ENCODE results near the gene EVA1B.
A peak's percentile ranks its signal among the peaks of the same experiment; 100 is the strongest.

Gene EVA1B, protein sequence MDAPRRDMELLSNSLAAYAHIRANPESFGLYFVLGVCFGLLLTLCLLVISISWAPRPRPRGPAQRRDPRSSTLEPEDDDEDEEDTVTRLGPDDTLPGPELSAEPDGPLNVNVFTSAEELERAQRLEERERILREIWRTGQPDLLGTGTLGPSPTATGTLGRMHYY

GRCh38 chr1:36323636-36324352, at the start of gene EVA1B:
Gene EVA1B, minus strand, starts transcription at chr1:36323645. Its CDS starts 608 bp downstream, at chr1:36323037.
- DNase-seq, result peak; percentile 64 to 74

DNA sequence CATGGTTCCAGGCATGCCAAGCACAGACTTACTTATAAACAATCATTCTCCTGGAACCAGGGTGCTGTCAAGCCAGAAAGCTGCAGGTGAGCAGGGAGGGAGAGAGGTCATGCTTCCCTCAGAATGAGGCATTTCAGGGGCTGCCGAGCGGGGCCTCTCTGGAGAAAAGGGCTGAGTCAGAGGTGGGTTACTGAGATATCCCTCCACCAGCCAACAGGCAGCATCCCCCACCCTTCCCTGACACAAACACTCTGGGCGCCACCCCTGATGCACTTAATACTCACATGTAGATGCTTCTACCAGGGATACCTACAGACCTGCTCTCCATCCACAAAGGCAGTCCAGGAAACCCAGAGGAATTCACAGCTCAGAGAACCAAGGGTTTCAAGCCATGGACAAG, 49.2 kb upstream of the EVA1B start:
- DNase-seq, result no peak

DNA sequence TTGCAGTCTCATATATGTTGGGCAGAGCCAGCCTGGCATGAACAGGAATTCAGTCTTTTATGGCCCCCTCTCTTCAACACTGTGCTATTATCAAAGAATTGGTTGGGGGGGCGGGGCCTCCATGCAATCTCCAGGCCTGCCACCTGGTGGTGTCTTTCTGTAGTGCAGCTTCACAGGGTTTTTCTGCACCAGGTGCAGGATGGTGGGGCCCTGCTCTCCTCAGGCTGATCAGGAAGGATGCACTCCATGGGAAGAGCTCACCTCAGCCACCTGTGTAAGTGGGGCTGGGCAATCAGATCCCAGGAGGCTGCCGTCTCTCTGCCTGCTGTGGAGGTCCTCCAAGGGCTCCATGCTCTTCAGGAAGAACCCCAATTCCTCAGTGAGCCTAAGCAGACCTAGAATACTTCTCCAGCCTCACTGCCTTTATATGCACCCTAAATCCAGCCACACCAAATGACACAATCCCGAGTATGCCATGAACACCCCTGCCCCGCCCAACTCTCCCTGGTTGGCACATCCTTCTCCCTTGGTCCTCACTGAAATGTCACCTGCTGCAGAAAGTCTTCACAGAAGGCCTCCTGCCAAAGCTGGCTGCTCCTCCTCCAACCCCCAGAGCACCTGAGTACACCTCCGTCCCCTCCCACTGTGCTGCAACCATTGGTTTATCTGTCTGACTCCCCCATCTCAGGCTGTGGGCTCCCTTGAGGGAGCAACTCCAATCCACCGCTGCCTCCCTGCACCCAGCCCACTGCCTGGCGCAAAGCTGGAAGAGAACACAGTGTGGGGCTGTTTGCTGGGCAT, 45.8 kb upstream of the EVA1B start:
- peak; percentile 90 to 92 for DNase-seq

GRCh38 chr1:36367798-36368197, 44.4 kb upstream of the EVA1B start:
- no peak for DNase-seq

DNA sequence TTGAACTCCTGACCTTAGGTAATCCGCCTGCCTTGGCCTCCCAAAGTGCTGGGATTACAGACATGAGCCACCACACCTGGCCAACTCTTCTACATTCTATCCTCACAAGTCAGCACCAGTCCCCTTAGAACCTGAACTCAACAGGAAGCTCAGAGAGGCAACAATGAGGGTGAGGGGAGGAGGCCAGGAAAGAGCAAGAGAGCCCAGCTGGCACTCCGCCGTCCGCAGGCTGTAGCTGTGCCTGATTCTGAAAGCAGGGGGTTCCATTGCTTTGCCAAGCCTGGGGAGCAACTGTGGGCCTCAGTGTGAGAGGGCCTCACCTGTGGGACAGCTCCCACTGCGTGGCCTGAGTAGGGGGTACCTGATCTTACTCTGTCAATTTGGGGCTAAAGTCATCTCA, 43.6 kb upstream of the EVA1B start:
- no peak for DNase-seq

GRCh38 chr1:36366091-36366661, 42.7 kb upstream of the EVA1B start:
- DNase-seq, result peak; percentile 40 to 48

DNA sequence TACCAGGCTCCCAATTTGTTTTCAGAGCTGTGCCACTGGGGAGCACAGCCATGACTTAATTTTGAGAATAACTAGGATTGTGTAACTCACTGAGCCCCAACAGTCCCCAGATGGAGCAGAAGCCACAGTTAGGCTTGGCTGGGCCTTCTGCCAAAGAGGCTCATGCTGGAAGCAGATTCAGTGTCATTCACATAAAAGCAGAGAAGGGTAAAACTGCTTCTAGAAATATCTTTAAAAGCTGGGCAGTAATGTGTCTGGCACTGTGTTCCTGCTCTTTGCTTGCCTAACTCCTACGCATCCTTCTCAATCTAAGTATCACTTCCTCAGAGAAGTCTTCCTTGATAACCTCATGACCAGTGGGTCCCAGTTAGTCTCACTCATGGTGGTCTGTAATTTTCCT, 41.9 kb upstream of the EVA1B start:
- DNase-seq, result no peak

DNA sequence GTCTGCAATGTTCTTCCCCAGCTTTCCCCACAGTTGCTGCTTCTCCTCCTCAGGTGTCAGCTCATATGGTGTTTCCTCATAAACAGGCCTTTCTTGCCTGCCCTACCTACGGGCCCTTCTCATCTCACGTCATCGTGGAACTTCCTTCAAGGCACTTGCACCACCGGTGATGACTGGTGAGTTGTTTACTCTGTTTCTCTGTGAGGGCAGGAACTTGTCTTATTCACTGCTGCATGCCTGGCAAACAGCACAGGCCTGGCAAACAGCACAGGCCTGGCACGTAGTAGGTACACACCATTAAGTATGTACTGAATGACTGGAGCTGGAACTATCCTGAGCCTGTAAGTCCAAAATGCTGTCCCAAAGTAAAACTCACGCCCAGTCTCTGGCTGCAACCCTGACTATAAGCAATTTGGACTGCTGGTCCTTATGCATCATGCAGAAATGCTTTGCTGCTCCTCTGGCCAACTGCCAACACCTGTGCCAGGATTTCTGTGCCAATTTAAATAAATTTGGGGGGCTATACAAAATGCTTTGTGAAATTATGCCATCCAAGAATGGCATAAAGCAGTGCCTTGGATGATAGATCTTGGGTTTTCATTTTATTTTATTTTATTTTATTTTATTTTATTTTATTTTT, 36.6 kb upstream of the EVA1B start:
- DNase-seq, result no peak

DNA sequence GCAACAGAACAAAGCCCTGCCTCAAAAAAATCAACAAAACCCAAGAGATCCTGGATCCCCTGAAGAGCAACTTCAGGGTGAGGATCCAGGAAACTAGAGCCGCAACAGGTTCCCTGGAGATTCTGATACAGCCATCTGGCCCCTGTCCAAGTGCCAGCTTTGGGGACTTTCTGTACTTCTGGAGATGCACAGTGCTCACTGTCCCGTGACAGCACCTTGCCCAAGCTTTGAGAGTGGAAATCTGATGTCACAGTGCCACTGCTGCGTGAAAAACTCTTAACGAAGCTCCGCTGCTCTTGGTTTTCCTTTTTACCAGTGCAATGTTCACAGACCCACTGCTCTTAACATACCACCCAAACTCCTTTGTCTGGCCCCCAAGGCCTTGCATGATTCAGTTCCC, 35.9 kb upstream of the EVA1B start:
- no peak for DNase-seq

DNA sequence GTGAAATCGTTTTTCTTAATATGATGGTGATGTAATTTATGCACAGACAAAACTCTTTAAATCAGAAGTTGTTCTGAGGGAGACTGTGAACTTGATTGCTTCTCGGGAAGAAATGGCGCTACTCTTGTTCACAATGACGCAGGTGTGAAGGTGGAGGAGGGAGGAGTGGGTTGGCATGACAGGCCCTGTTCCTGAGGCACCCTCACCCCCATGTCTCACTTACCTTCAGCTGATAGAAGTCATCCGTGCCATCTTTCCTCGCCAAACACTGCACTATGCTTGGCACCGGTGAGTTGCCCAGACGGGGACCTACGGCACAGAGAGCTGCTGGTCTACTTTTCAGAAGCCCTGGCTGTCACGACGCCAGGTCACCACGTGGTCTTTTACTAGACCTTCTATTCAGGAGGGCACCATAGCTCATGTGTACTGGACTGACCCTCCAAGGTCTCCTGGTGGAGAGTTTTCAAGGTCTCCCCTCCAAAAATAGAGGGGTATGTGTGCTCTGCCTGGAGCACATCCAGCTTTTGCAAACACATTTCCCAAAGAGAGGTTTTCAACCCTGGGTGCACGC, 35.2 kb upstream of the EVA1B start:
- DNase-seq, result no peak

DNA sequence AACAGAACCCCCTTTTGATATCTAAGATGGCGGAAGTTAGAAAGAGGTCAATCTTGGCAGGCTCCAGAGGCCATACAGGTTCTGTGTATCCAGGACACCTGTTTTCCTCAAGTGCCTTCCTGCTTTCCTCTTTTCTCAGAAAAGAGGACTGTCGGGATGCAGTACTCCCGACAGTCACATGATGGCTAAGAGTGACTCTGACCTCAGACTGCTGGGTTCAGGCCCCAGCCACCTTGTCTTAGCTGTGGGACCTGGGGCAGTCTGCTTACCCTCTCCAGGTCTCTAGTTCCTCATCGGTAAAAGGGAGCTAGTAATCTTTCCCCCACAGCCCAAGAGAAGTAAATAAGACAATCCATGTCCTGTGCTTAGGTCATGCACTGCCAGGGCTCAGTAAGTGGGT, 32.4 kb upstream of the EVA1B start:
- no peak for DNase-seq

DNA sequence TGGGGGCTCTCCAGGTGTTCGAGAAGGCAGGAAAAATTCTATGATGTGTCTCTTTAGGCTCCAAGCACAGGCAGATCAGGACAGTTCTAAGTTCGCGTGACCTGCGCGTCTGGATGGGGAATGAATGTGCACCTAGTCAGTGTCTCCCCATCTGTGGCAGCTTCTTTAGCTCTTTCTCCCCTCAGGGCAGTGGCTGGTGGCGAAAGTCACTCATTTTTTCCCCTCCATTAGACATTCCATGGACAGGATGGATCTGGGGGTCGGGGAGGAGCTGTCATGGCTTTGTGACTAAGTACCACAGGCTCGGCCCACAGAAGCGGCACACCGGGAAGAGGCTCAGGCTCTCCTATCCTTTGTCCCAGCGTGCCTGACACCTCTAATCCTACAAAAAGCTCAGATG, 31.0 kb upstream of the EVA1B start:
- DNase-seq, result no peak

DNA sequence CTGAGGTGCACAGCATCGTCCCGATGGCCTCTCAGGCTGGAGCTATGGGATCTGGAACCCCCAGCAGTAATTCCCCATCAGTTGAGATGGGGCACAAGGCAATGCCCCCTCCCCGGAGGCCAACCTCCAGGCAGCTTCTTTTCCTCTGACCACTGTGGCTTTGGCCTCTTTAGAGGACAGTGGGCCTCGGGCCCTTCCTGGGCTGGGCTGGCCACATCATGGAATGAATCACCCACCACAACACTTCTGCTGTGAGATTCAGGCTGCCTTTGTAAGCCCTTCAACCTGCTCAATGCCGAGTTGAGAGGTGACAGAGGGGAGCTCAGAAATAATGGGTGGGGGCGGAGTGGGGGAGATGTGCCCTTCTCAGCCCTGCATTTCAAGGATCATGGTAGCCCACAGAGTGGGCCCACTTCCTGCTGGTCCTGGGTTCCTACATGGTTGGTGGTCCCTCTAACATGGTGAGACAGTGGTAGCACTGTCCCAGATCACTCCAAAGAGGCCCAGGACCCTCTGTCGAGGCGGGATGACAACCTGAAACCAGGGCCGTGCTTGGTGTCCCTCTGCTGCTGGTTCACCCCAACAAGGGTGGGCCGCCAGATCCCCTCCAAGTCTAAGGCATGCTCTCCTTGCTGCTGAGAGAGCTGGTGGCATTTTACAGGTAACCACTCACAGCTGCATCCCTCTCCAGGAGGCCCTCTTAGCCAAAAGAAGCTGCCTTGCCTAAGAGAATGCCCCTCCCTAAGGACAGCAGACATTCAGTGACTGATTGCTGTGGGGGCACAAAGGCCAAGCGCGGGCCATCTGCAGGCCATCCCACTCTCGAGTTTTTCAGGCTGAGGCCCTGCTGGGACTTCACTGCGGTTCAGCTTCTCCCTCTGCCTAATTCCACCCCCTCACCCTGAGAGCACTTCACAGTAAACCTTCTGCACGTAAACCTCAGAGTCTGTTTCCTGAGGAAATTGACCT, 29.7 kb upstream of the EVA1B start:
- DNase-seq, result no peak

GRCh38 chr1:36352125-36352909, 28.9 kb upstream of the EVA1B start:
- DNase-seq, result no peak

DNA sequence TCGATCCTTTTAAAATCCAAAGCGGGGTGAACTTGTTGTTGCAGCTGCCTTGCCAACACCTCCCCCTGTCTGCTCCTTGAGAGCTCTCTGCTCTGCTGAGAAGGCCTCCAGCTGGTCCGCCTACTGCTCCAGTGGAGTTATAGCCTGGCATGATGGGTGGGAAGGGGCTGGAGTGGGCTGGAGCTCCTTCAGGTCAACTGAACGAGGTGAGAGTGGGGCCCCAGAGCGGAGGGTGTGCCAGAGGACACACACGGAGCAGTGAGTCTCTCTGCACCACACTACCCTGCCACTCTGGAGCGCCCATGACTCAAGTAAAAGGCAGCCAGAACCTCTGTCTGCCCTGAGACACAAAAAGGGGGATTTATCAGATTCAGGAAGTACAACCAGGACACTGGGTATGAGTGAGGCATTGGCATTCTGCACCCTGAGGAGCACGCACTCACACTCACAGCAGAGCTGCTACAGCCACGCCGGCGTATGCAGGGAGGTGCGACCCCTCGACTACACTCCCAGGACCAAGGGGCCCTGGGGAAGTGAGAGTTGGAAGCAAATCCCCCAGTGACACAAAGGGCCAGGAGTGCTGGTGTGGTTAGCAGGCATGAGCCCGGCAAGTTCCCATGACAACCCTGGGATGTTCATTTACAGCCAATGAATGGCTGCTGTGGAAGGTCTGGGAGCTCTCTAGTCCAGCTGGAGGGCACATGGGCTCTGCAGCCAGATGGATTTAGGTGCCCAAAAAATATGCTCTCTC, 28.0 kb upstream of the EVA1B start:
- no peak for DNase-seq

DNA sequence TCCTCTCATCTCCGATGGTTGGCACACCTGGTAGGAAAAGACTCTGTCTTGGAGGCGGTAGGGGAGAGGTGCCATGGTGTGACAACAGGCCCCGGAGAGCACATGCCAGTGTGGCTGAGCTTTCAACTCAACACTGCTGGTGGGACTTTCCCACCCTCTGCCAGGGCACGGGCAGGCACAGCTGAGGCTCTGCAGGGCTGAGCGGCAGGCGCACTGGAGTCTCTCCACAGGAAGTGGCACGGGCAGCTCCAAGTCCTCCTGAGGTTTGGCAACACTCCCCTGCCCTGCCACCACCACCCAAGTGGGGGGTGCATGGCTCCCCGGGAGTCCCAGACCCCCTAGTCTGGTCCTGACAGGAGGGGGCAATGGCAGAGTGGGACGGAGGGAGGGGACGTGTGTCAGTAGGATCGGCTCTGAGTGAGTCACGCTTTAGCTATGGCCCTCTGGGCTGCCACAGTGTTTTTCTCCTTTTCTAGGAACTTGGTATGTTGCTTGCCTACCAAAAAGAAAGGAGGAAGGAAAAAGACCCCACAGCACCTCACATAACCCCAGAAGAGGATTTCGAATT, 27.3 kb upstream of the EVA1B start:
- peak; percentile 45 to 54 for DNase-seq

GRCh38 chr1:36349839-36350238, 26.4 kb upstream of the EVA1B start:
- no peak for DNase-seq

- DNase-seq, result peak in 1 of 2 experiments; percentile 24
Measured at GRCh38 chr1:36349241-36349671, 25.8 kb upstream of the EVA1B start.

DNA sequence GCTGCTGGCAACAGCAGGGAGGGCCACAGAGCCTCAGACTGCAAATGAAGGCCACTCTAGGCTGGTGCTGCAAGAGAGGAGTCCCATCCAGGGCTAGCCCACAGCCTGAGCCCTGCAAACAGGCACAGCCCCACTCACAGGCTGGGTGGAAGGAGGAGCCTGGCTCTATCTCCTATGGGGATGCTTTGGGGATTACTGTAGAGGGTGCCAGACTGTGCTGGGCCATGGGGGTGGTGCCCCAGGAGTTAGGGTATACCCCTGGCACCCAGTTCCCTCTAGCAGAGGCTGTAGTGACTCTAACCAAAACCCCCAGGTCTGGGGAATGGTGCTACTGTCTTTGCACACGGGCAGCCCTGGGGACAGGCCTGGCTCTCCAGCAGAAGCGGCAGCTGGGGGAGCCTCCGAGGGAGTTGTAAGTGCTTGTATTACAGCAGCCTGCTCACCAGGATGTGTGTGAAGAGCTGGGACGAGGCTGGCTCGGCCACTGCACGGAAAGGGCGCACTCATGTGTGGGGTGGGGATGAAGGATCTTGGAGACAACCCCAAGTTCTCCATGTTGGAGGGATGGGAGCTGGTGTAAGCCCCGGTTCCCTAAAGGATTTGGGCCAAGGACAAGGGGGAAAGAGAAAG, 23.4 kb upstream of the EVA1B start:
- DNase-seq, result no peak

Data from activated CD4-positive, alpha-beta T cell treated with anti-CD3 and anti-CD28 coated beads, Interleukin-2, amount 50 U/mL, for 48 hours (primary cell).